Stimulated activated CD4-positive, alpha-beta T cell treated with anti-CD3 and anti-CD28 coated beads, Interleukin-4, amount 100 ng/mL, for 48 hours (primary cell): ENCODE results near the gene ING5.

Source experiments
- DNase-seq, 2 donors: peaks; one replicate each; pipeline ENCODE4 v3.0.0-alpha.2; 2020; ENCODE audit warnings: low read depth in 2 of 2

Gene ING5

GRCh38 chr2:241672243-241673188 is 29.3 kb upstream of the ING5 start:
- no peak for DNase-seq

- no peak for DNase-seq
Measured at GRCh38 chr2:241673189-241673663, 28.6 kb upstream of the ING5 start.

- no peak for DNase-seq
Measured at GRCh38 chr2:241673797-241674725, 27.8 kb upstream of the ING5 start.

GRCh38 chr2:241675885-241676284 is 26.0 kb upstream of the ING5 start:
- DNase-seq: no peak

GRCh38 chr2:241676665-241677064 is 25.2 kb upstream of the ING5 start:
- DNase-seq: no peak

- no peak for DNase-seq
Measured at GRCh38 chr2:241677392-241677791, 24.4 kb upstream of the ING5 start.

GRCh38 chr2:241678307-241678706 is 23.5 kb upstream of the ING5 start:
- no peak for DNase-seq

- DNase-seq: no peak
Measured at GRCh38 chr2:241678784-241679540, 22.9 kb upstream of the ING5 start.

GRCh38 chr2:241680044-241680443 is 21.8 kb upstream of the ING5 start:
- DNase-seq: no peak

- no peak for DNase-seq
Measured at GRCh38 chr2:241680827-241681599, 20.8 kb upstream of the ING5 start.

- DNase-seq: no peak
Measured at GRCh38 chr2:241686324-241686649, 15.6 kb upstream of the ING5 start.

GRCh38 chr2:241686650-241687425 is 15.0 kb upstream of the ING5 start, which contains the start of gene DTYMK:
Gene DTYMK, minus strand, starts transcription at chr2:241686815. Its CDS starts 32 bp downstream, at chr2:241686783.
- peak; percentile 92 to 94 for DNase-seq

- DNase-seq: no peak
Measured at GRCh38 chr2:241689306-241689705, 12.5 kb upstream of the ING5 start.

- DNase-seq: no peak
Measured at GRCh38 chr2:241690202-241690717, 11.6 kb upstream of the ING5 start.

- DNase-seq: no peak
Measured at GRCh38 chr2:241692448-241692847, 9.4 kb upstream of the ING5 start.

GRCh38 chr2:241695651-241696050 is 6.2 kb upstream of the ING5 start:
- no peak for DNase-seq

GRCh38 chr2:241701149-241701398 is 765 bp upstream of the ING5 start:
- no peak for DNase-seq

GRCh38 chr2:241702155-241703031 is 554 bp downstream of the ING5 start:
- DNase-seq: peak; percentile 87 to 89

GRCh38 chr2:241703032-241703604 is 1.3 kb downstream of the ING5 start:
- DNase-seq: no peak
